Measurements from ENCODE around the gene CHD5. TPM values are rescaled to one million over a fixed set of nuclear protein-coding genes. Genes with fewer than 3 reads are reported as not detected.

The CHD5 gene
- total RNA-seq, 2 experiments from 2014 or later = 0.27 to 0.45 TPM

DNA sequence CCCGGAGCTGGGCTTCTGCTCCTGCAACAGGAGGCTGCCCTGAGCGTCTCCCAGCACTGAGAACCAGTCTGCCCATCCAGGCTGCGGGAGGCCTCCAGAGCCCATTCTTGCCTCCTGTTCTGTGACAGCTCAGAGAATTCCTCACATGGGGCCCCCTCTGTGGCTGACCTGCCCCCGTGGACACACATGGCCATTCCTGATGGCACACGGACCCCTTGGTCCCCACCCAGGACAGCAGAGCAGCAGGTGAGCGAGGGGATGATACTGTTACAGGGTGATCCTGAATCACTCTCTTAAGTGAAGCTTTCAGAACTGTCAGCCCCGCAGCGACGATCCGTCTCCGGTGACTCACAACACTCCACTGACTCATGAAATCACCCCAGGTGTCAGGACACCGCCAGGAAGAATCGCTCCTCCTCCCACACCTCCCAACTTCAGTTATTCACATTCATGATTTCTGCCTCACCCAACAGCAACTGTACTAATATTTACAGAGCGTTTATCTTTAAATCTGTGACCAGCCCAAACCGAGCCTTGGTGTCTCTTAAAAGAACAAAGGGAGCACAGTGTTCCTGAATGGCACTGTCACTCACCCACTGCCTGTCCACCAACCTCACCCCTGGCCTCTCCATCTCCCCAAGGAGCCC is 22.5 kb downstream of the CHD5 start:
- no peak overlapping the region for H3K4me3 Mint-ChIP-seq
- no peak overlapping the region for H3K27ac Mint-ChIP-seq
- no peaks in the 10 kb centered on the region for H3K36me3 Mint-ChIP-seq (ENCODE audit: low read depth)
- DNase-seq = peak; percentile 51
- no peaks in the 10 kb centered on the region for H3K9me3 Mint-ChIP-seq
- H3K27me3 Mint-ChIP-seq (ENCODE audit: low read depth) = peaks cover 14% of the 10 kb centered on the region
- H3K4me1 Mint-ChIP-seq (ENCODE audit: low read depth) = peaks cover 5% of the 10 kb centered on the region
- CTCF ChIA-PET = no interaction called here
- intact Hi-C loops (cut with micrococcal nuclease) = no loop called here

DNA sequence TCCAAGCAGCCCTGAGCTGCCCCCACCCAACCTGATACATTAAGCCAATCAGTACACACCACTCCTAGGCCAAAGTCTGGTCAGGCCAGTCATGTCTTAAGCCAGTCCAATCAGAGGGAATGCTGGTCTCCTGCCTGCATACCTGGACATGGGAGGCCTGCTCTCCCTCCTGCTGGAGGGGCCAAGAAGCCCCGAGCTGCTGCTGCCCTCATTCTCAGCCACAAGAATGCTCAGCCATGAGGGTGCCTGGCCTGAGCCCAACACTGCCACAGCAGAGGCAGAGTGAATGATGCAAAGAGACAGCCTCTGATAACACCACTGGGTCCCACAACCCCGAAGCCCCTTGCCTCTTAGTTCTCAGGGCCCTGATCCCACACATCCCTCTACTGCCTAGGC is 23.0 kb downstream of the CHD5 start:
- intact Hi-C loops (cut with micrococcal nuclease) = no loop called here
- Mint-ChIP-seq H3K27me3 (ENCODE audit: low read depth) (peaks cover 14% of the 10 kb centered on the region), H3K4me3 (no peak overlapping the region), H3K4me1 (ENCODE audit: low read depth) (peaks cover 5% of the 10 kb centered on the region), H3K27ac (no peak overlapping the region), H3K36me3 (ENCODE audit: low read depth) (no peaks in the 10 kb centered on the region), H3K9me3 (no peaks in the 10 kb centered on the region)
- DNase-seq = no peak
- CTCF ChIA-PET = no interaction called here

DNA sequence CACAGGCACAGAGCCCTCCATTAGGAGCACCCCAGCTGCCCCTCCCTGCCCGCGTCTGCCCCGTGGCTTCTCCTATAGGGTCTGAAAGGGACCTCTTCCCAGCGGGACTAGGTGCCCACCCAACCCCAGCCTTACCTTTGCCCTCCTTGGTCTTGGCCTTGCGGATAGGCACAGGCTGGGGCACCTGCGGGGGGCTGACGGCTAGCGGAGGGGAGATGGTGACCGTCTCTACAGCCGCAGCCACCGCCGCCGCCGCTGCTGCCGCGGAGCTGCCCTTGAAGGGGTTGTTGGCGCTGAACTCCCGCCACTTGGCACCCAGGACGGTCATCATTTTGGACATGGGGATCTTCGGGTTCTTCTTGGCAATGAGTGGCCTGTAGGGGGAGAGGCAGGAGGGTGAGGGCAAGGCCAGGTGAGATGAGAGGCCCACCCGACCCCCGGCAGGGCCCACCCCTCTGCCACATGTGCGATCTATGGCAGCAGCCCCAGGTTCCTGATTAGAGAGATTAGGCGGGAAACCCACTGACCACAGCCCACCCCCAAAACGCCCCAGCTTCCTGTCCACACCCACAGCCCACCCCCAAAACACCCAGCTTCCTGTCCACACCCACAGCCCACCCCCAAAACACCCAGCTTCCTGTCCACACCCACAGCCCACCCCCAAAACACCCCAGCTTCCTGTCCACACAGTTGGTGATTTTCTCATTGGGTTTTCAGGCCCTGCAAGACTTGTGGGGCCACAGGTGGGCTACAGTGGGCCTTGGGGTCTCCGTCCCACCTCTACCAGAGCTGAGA is 25.4 kb downstream of the CHD5 start:
- intact Hi-C loops (cut with micrococcal nuclease) = no loop called here
- H3K27me3 Mint-ChIP-seq (ENCODE audit: low read depth) = peaks cover 7% of the 10 kb centered on the region
- CTCF ChIA-PET = no interaction called here
- H3K4me3 Mint-ChIP-seq = no peak overlapping the region
- peaks cover 5% of the 10 kb centered on the region for H3K4me1 Mint-ChIP-seq (ENCODE audit: low read depth)
- no peak for DNase-seq
- H3K27ac Mint-ChIP-seq = no peak overlapping the region
- H3K36me3 Mint-ChIP-seq (ENCODE audit: low read depth) = no peaks in the 10 kb centered on the region
- H3K9me3 Mint-ChIP-seq = no peaks in the 10 kb centered on the region

DNA sequence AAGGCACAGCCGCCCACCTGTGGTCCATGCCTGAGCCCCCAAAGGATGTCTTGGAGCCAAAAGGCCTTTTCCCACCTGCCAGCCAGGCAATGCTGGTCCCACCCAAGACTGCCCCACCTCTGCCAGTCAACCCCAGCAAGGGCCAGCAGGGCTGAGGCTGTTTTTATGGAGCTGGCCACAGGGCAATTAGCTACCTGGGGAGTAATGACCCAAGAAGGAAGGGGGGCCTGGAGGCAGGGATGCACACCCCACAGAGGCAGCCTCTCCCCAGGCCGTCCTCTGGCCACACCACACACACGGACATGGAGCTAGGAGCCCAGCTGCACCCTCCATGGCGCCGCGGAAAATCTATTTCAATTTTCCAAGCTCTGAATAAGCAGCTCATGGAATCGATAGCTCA is 27.2 kb downstream of the CHD5 start:
- peaks cover 10% of the 10 kb centered on the region for H3K4me1 Mint-ChIP-seq (ENCODE audit: low read depth)
- CTCF ChIA-PET = interaction anchor here (0.7 kb wide), 1 partner anchor 53 kb away, joined by 3 read pairs; no protein-coding TSS in a partner anchor

DNA sequence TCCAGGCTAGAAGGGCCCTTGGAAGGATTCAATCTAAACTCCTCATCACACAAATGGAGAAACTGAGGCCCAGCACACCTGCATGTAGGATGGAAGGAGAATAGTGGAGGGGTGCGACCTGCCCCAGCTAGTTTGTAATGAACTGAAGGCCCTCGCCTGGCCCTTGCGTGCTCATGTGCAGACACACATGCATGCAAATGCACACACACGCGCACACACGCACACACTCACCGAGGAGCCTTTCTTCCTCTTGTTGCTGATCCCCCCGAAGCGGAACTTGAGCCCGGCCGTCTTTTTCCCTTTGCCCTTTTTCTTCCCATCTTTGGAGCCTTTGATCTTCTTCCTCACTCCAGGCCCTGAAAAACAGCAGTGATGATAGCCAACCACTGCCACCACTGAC is 27.9 kb downstream of the CHD5 start:
- Mint-ChIP-seq H3K4me1 (ENCODE audit: low read depth) (peaks cover 5% of the 10 kb centered on the region), H3K4me3 (no peak overlapping the region), H3K36me3 (ENCODE audit: low read depth) (no peaks in the 10 kb centered on the region), H3K27me3 (ENCODE audit: low read depth) (peaks cover 3% of the 10 kb centered on the region), H3K27ac (no peak overlapping the region), H3K9me3 (no peaks in the 10 kb centered on the region)
- intact Hi-C loops (cut with micrococcal nuclease) = no loop called here
- CTCF ChIA-PET = interaction anchor here (0.7 kb wide), 1 partner anchor 126 kb away, joined by 3 read pairs; no protein-coding TSS in a partner anchor
- DNase-seq = no peak

More for the DNA sequence above, 27.2 kb downstream of the CHD5 start:
- H3K27ac Mint-ChIP-seq = no peak overlapping the region
- no peaks in the 10 kb centered on the region for H3K9me3 Mint-ChIP-seq
- DNase-seq = no peak
- no peaks in the 10 kb centered on the region for H3K36me3 Mint-ChIP-seq (ENCODE audit: low read depth)
- peaks cover 3% of the 10 kb centered on the region for H3K27me3 Mint-ChIP-seq (ENCODE audit: low read depth)
- intact Hi-C loops (cut with micrococcal nuclease) = no loop called here
- no peak overlapping the region for H3K4me3 Mint-ChIP-seq

DNA sequence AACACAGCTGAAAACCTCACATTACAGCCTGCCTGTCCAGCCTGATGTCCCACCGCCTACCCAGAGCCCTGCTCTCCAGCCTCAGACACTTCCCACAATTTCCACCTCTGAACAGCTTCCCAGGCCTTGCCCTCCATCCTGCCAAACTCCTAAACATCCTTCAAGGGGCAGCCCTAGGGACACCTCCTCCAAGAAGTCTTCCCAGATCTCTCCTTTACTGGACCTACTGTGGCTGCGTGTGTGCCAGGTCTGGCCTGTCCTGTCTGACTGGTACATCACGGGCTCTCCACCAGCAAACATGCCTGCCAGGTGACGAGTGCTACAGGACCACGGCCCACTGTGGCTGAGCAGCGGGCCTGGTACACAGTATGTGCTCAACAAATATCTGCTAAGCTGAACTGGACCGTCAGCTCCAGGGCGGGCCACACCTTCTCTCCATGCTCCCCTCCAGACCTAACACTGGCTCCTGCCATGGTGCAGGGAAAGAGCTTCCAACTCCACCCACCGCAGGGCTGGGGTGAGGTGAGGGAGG is 28.8 kb downstream of the CHD5 start:
- no peak for DNase-seq
- Mint-ChIP-seq H3K4me3 (no peak overlapping the region), H3K27ac (no peak overlapping the region), H3K36me3 (ENCODE audit: low read depth) (no peaks in the 10 kb centered on the region), H3K9me3 (no peaks in the 10 kb centered on the region), H3K27me3 (ENCODE audit: low read depth) (peaks cover 3% of the 10 kb centered on the region), H3K4me1 (ENCODE audit: low read depth) (peaks cover 5% of the 10 kb centered on the region)
- CTCF ChIA-PET = no interaction called here
- intact Hi-C loops (cut with micrococcal nuclease) = no loop called here

DNA sequence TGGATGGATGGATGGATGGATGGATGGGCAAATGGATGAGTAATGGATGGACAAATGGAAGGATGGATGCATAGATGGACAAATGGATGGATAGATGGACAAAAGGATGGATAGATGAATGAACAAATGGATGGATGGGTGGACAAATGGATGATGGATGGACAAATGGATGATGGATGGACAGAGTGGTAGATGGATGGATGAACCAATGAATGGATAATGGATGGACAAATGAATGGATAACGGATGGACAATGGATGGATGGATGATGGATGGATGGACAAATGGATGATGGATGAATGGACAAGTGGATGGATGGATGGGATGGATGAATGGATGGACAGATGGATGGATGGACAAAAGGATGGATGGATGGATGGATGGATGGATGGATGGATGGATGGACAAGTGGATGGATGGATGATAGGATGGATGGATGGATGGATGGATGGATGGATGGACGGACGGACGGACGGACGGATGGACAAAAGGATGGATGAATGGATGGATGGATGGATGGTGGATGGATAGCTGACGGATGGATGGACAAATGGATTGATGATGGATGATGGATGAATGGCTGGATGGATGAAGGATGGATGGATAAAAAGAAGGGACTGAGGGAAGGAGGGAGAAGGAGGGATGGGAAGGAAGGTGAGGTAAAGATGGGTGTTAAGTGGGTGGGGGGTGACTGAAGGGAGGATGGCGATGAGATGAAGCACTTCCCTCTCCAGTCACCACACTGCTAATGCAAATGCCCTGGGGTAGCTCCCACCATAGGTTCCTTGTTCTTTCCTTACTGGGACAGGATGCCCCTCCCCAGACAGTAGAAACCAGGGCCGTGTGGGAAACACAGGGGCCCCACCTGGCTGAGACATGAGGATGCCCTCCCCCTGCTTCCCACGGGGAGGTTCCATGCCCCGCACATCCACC is 29.8 kb downstream of the CHD5 start:
- no peak overlapping the region for H3K4me3 Mint-ChIP-seq
- H3K27ac Mint-ChIP-seq = no peak overlapping the region
- intact Hi-C loops (cut with micrococcal nuclease) = no loop called here
- H3K4me1 Mint-ChIP-seq (ENCODE audit: low read depth) = peaks cover 5% of the 10 kb centered on the region
- CTCF ChIA-PET = no interaction called here
- H3K36me3 Mint-ChIP-seq (ENCODE audit: low read depth) = no peaks in the 10 kb centered on the region
- no peak for DNase-seq
- peaks cover 3% of the 10 kb centered on the region for H3K27me3 Mint-ChIP-seq (ENCODE audit: low read depth)
- H3K9me3 Mint-ChIP-seq = no peaks in the 10 kb centered on the region

DNA sequence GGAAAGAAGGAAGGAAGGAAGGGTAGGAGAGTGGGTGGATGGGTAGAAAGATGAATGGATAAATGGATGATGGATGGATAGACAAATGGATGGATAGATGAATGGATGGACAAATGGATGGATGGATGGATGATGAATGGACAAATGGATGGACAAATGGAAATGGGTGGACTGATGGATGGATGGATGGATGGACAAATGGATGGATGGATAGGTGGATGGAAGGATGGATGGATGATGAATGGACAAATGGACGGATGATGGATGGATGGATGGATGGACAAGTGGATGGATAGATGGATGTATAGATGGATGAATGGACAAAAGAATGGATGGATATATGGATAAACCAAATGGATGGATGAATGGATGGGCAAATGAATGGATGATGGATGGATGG is 30.5 kb downstream of the CHD5 start:
- peaks cover 3% of the 10 kb centered on the region for H3K27me3 Mint-ChIP-seq (ENCODE audit: low read depth)
- peaks cover 5% of the 10 kb centered on the region for H3K4me1 Mint-ChIP-seq (ENCODE audit: low read depth)
- no peak overlapping the region for H3K27ac Mint-ChIP-seq
- no peaks in the 10 kb centered on the region for H3K36me3 Mint-ChIP-seq (ENCODE audit: low read depth)
- H3K4me3 Mint-ChIP-seq = no peak overlapping the region
- no peaks in the 10 kb centered on the region for H3K9me3 Mint-ChIP-seq
- DNase-seq = no peak
- intact Hi-C loops (cut with micrococcal nuclease) = no loop called here
- CTCF ChIA-PET = no interaction called here

DNA sequence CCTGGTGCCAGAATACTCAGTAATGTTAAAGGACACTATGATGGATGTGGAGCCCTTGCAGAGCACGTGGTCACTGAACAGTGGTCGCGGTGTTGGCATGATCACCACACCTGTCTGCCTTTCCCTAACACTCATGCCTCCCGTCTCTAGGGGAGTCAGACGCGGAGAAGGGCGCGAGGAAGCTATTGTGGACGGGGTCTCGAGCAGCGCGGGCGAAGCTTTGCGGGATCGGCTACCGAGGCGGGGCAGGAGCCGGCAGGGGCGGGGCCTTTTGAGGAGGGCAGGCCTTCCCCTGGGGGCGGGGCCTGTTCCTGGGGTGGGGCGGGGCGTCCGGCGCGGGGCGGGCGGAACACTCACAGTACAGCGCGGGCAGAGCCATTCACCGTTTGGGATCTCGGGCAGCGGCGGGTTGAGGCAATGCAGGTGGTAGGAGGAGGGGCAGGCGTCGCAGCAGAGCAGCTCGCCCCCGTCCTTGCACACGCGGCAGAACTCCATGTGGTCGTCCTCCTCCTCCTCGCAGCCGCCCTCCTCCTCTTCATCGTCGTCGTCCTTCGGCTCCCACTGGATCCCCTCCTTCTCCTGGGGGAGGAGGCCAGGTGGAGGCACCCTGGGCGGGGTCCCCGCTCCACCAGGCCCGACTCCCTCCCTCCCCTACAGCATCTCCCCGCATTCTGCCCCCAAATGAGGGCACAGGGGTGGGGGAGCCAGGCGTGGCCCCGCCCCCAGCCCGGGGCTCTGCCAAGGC is 31.5 kb downstream of the CHD5 start:
- Mint-ChIP-seq H3K27me3 (ENCODE audit: low read depth) (peaks cover 3% of the 10 kb centered on the region), H3K27ac (no peak overlapping the region), H3K36me3 (ENCODE audit: low read depth) (no peaks in the 10 kb centered on the region), H3K4me1 (ENCODE audit: low read depth) (peaks cover 5% of the 10 kb centered on the region), H3K4me3 (peak overlapping the region; percentile 57), H3K9me3 (no peaks in the 10 kb centered on the region)
- intact Hi-C loops (cut with micrococcal nuclease) = no loop called here
- CTCF ChIA-PET = no interaction called here
- DNase-seq = peak; percentile 80

DNA sequence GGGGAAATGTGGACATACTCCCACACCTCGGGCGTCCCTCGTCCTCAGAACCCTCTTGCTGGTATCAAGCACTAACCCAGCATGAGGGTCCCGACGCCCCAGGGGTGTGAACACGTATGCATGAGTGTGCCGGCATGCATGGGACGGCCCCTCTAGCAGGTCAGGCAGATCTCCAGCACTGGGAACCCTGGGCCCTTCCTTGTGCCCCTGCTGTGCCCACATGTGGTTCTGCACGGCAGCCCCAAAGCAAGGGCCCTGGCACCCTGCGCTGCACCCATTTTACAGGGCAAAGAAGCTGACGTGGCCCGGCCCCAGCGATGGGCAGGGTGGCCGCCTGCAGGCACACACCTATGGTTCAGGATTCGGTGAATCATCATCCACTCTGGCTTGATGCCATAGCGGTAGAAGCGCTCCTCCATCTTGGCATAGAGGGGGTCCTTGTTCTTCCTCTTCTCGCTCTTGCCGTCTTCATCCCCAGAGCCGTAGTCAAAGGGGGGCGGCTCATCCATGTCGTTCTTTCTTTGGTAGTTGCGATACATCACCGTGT is 34.2 kb downstream of the CHD5 start:
- H3K36me3 Mint-ChIP-seq (ENCODE audit: low read depth) = no peaks in the 10 kb centered on the region
- H3K4me3 Mint-ChIP-seq = no peak overlapping the region
- H3K4me1 Mint-ChIP-seq (ENCODE audit: low read depth) = peaks cover 5% of the 10 kb centered on the region
- CTCF ChIA-PET = interaction anchor here (0.6 kb wide), 1 partner anchor 87 kb away, joined by 3 read pairs; no protein-coding TSS in a partner anchor
- intact Hi-C loops (cut with micrococcal nuclease) = no loop called here
- H3K27ac Mint-ChIP-seq = no peak overlapping the region
- H3K9me3 Mint-ChIP-seq = no peaks in the 10 kb centered on the region
- no peak for DNase-seq
- H3K27me3 Mint-ChIP-seq (ENCODE audit: low read depth) = peaks cover 3% of the 10 kb centered on the region

DNA sequence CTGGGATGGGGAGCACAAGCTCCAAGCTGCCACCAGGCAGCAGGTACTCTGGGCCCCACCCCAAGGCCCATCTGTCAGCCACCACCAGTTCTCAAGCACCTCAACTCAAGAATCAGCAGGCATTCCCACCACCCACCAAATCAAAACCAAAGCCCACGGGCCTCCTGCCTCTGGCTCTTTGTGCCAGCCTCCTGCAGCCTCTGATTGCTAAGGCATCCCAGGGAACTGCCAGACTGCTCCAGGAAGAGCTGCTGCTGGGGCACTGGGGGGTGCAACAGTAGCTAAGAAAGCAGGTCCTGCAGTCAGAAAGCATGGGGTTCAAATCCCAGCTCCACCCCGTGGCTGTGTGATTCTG is 34.7 kb downstream of the CHD5 start:
- no peak overlapping the region for H3K27ac Mint-ChIP-seq
- intact Hi-C loops (cut with micrococcal nuclease) = no loop called here
- peaks cover 3% of the 10 kb centered on the region for H3K27me3 Mint-ChIP-seq (ENCODE audit: low read depth)
- H3K9me3 Mint-ChIP-seq = no peaks in the 10 kb centered on the region
- H3K4me1 Mint-ChIP-seq (ENCODE audit: low read depth) = peaks cover 5% of the 10 kb centered on the region
- CTCF ChIA-PET = no interaction called here
- no peak for DNase-seq
- no peaks in the 10 kb centered on the region for H3K36me3 Mint-ChIP-seq (ENCODE audit: low read depth)
- no peak overlapping the region for H3K4me3 Mint-ChIP-seq

Measured in activated naive CD4-positive, alpha-beta T cell treated with anti-CD3 and anti-CD28 coated beads for 36 hours (primary cell).